GM19395 (cell line): ENCODE data around the gene DAZAP1.
"Not testable (repeated sequence)": the region's sequence is repeated elsewhere in the genome, so short reads cannot be mapped to it uniquely, and the experiment has no call there.

Source experiments
- ATAC-seq: cut with Tn5 transposase; IDR thresholded peaks from one replicate; pipeline ENCODE4 v1.9.1; 2021; ENCODE audit warnings: mild to moderate bottlenecking, moderate library complexity; ENCODE audit not compliant: unreplicated experiment

DAZAP1 gene

GRCh38 chr19:1438933-1439354 lies 31.6 kb downstream of the DAZAP1 start:
- peak; percentile 6 for ATAC-seq

DNA sequence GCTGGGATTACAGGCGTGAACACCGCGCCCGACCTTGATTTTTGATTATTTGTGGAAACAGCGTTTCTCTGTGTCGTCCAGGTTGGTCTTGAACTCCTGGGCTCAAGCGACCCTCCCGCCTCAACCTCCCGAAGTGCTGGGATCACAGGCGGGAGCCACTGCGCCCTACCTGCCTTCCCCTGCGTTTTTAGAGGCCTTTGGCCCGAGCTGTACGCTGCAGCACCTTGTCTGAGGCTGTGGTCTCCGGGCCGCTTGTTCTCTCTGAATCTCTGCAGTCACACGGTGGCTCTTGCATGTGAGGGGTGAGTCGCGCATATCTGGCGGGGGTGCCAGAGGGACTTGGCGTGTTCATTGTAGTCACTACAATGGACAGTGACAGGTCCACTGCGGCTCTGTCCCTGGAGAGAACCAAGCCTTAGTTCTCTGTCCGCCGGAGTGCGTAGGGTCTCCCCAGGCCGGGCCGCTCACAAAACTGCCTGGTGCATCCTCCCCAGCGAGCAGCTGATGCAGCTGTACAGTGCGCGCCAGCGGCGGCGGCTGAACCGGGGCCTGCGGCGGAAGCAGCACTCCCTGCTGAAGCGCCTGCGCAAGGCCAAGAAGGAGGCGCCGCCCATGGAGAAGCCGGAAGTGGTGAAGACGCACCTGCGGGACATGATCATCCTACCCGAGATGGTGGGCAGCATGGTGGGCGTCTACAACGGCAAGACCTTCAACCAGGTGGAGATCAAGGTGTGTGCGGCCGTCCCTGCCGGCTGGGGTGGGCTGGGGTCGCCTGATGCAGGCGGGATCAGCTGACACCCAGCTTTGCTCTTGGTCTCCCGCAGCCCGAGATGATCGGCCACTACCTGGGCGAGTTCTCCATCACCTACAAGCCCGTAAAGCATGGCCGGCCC lies 32.4 kb downstream of the DAZAP1 start:
- ATAC-seq: not testable (repeated sequence)

DNA sequence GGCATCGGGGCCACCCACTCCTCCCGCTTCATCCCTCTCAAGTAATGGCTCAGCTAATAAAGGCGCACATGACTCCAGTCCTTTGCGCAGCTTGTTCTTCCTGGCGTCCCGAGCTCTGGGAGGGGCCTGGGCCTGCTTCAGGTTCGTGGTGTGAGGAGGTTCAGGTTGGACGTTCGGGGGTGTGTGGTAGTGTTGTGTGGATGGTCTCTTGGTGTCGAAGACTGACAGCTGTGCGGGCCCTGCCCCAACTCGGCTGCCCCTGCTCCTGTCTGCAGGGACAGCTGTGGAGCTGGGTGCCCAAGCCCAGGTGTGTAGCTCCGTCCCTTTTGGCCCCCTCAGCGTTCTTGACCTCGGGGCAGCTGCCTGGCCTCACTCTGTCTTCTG lies 33.0 kb downstream of the DAZAP1 start:
- ATAC-seq: no peak

- ATAC-seq: no peak
Observed at GRCh38 chr19:1441022-1441426, 33.6 kb downstream of the DAZAP1 start.

- ATAC-seq: no peak
Observed at GRCh38 chr19:1441677-1442438, 34.5 kb downstream of the DAZAP1 start.

- ATAC-seq: no peak
Observed at GRCh38 chr19:1445185-1445931, 38.0 kb downstream of the DAZAP1 start.

DNA sequence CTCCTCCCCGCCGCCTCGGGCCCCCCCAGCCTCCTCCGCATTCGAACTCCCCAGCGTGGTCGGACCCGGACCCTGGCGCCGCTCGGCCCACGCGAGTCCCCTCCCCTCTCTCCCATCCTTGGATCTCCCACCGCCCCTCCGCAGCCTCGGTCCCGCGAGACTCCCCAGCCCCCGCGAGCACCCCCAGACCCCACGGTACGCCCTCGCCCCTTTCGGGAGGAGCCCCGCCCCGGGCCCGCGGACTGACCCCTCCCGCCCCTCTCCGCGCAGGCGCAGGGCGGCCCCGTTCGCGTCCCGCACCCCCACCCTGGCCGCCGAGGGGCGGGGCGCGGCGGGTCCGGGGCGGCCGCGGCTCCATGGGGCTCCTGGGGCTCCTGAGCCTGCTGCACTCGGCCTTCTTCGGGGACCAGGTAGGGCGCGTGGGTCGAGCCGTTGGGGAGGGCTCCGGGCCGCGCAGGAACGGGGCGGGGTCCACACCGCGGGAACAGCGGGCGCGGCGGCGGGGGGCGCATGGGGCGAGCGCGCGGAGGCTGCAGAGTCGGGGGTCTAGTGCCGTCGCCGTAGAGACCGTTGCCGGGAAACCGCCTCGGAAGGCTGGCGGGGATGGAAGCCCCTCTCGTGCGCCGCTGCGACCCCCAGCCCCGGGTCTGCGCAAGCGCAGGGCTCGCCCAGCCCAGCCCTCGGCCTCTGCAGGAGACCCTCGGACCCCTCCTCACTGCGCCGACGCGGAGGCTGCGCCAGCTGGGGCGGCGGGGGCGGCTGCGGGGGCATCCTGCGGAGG lies 38.7 kb downstream of the DAZAP1 start:
- ATAC-seq: no peak

- ATAC-seq: no peak
Observed at GRCh38 chr19:1446713-1447481, 39.5 kb downstream of the DAZAP1 start.

- ATAC-seq: no peak
Observed at GRCh38 chr19:1447504-1447903, 40.1 kb downstream of the DAZAP1 start.

DNA sequence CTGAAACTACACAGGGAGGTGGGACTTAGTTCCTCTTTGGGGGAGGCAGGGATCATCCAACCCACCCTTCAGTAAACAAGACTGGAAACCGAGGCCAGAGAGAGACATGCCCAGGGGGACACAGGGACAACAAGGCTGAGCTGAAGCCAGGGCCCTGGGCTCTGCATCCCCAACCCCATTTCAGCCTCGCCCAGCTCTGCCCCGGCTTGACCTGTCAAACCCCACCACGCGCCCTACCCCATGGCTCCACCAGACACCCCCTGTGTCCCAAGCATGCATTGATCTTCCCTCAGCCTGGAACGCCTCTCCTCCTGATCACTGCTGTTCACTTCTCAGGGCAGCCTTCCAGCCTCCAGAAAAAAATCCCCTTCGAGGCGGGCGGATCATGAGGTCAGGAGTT lies 40.6 kb downstream of the DAZAP1 start:
- no peak for ATAC-seq

DNA sequence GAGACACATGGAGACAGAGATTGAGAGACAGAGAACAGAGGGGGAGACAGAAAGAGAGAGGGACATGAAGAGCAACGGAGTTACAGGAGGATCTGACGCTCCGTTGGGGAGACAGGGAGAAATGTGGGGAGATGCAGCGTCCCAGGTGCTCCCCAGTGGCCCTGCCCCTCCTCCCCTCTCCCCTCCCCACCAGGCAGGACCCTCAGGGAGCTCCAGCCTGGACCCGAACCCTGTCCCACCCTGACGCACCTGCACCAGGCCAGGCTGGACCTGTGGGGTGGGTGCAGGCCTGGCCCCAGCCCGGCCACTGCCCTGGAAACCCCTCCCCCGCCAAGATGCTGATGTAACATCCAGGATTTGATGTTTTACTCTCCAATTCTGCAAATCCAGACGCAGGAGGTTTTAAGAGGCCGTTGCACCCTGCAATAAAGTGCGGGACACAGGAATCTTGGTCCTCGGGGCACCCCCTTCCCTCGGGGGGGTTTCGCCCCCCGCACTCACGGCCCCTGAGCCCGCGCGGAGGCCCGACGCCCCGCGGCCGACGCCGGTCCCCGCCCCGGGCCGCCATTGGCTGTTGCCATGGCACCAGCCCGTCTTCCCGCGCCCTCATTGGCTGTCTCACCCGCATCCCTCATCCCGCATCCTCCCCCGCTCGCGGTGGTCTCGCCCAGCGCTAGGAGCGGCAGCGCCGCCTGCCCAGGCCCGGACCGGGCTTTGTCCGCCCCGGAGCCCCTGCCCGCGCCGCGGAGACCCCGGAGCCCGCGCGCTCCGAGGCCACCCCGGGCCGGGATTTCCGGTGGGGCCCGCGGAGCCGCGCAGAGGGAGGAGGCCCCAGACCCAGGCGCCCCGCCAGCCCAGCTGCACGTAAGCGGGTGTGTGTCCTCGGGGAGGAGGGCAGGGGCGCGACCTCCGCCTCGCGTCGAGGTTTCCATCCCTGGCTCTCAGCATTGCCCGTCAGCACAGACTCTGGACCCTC lies 42.4 kb downstream of the DAZAP1 start, which contains the start of gene APC2:
Gene APC2 (plus strand): TSS at position 655 of the 976 bp plus-strand sequence. CDS start 2,881 bp downstream, outside the sequence.
- ATAC-seq: no peak

GRCh38 chr19:1450735-1451731 lies 43.6 kb downstream of the DAZAP1 start:
- ATAC-seq: no peak

DNA sequence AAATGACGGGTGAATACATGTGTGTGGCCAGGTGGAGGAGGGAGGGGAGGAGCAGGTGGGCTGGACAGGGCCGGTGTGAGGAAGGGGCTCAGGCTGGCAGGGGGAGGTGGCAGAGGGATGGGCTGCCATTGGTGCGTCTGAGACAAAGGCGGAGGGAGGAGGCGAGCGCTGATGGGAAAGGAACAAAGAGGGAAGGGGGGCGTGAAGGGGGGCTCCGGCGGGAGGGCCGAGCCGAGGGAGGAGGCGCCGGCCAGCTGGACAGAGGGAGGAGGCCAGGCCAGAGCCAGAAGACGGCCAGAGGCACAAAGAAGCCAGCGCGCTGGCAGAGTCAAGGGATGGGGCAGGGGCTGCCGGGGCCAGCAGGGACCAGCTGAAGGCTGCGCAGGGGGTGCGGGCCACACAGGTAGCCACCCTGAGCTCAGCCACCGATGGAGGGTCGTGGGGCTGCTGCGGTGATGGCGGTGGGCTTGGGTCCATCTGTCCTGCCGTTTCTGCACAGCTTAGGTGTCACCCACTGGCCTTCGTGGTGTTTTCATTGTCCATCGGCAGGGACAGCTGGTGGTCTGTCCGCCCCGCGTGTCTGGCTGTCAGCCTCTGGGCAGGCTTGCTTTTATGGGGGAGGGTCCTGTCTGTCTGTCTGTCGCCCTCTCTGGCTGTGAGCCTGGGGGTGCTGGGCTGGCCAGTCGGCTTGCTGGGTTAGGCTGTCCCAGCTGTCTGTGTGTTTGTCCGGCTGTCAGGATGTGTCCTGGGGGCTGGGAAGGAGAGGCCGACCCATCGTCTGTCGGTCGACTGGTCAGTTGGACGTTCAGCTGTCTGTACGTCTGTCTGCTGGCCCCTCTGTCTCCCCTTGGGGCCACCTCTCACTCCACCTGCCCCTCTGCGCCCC lies 44.8 kb downstream of the DAZAP1 start:
- no peak for ATAC-seq

- no peak for ATAC-seq
Observed at GRCh38 chr19:1452802-1453524, 45.6 kb downstream of the DAZAP1 start.

GRCh38 chr19:1453525-1454364 lies 46.4 kb downstream of the DAZAP1 start:
- ATAC-seq: no peak
